Lower leg skin (tissue), 4 donors: ENCODE results near the gene SRPRB. TPM values are rescaled to one million over a fixed set of nuclear protein-coding genes. Genes with fewer than 3 reads are reported as not detected.

Source experiments
- DNase-seq, 2 donors: peaks; one replicate each; pipeline ENCODE4 v3.0.0-alpha.2; 2019; ENCODE audit warnings: low spot score in 2 of 2
- H3K4me3 ChIP-seq: fragments of 200-600 bp; sonication (generic); 2 replicates; pipeline ENCODE4 v1.5.1; 2017; ENCODE audit warnings: mild to moderate bottlenecking, low read depth; ENCODE audit not compliant: poor library complexity, severe bottlenecking
- CTCF ChIP-seq, 3 donors: fragments of 450-650 bp; IDR thresholded peaks; one replicate each; pipeline ENCODE4 v1.5.1; 2016; ENCODE audit warnings: antibody characterized with exemption in 3 of 3, mild to moderate bottlenecking in 3 of 3, moderate library complexity in 2 of 3
- POLR2A ChIP-seq, 2 donors: fragments of 450-650 bp; IDR thresholded peaks; one replicate each; pipeline ENCODE4 v1.6.1; 2016 to 2017; ENCODE audit warnings: antibody characterized with exemption in 2 of 2, mild to moderate bottlenecking in 1 of 2, moderate library complexity in 1 of 2
- WGBS, 2 donors: methylation state at CpG; one replicate each; pipeline ENCODE4 v1.1.5; 2018; 5-methylcytosine and 5-hydroxymethylcytosine counted together
- intact Hi-C: fragments of 100-400 bp; cut with DNase I; formaldehyde crosslinking; loops from one replicate; pipeline ENCODE4 v1.15.0; 2023; ENCODE audit warnings: low total_unique reads
- total RNA-seq, 4 donors: library from RNA; depleted of rRNA; stranded (reverse); fragments of >200 nt; gene quantifications; one replicate each; pipeline ENCODE4 v1.1.0, GENCODE V29; 2016

SRPRB gene
- total RNA-seq, 4 donors from 2014 or later = 20.0 to 25.6 (median 20.7) TPM

GRCh38 chr3:133834621-133835417, 29.2 kb downstream of the SRPRB start:
- intact Hi-C loops = no loop called here
- no peak overlapping the region for H3K4me3 ChIP-seq
- peak in 1 of 2 donors; percentile 61 for DNase-seq
- TF ChIP-seq CTCF (IDR thresholded peaks at IDR 0.05) (no peak), POLR2A (IDR thresholded peaks at IDR 0.05) (no peak)
- 94 to 95% methylated on average over 14 of the region's 14 CpGs for WGBS, 2 donors

- DNase-seq = no peak
- intact Hi-C loops = no loop called here
- WGBS, 2 donors = 91 to 96% methylated on average over 3 of the region's 3 CpGs
- TF ChIP-seq POLR2A (IDR thresholded peaks at IDR 0.05) (no peak), CTCF (IDR thresholded peaks at IDR 0.05) (no peak)
- no peak overlapping the region for H3K4me3 ChIP-seq
These were observed 29.8 kb downstream of the SRPRB start for GRCh38 chr3:133835418-133835743.

- peak in 1 of 2 donors; percentile 59 for DNase-seq
- WGBS, 2 donors = 88 to 97% methylated on average over 3 to 4 of the region's 4 CpGs
- intact Hi-C loops = no loop called here
- no peak overlapping the region for H3K4me3 ChIP-seq
- TF ChIP-seq CTCF (IDR thresholded peaks at IDR 0.05) (no peak), POLR2A (IDR thresholded peaks at IDR 0.05) (no peak)
These were observed 30.3 kb downstream of the SRPRB start for GRCh38 chr3:133835961-133836360.

GRCh38 chr3:133836497-133837158, 31.0 kb downstream of the SRPRB start:
- intact Hi-C loops = no loop called here
- peak in 1 of 2 donors; percentile 56 for DNase-seq
- TF ChIP-seq POLR2A (IDR thresholded peaks at IDR 0.05) (no peak), CTCF (IDR thresholded peaks at IDR 0.05) (no peak)
- 77 to 82% methylated on average over 6 of the region's 6 CpGs for WGBS, 2 donors
- H3K4me3 ChIP-seq = no peak overlapping the region

GRCh38 chr3:133837487-133838295, 32.1 kb downstream of the SRPRB start:
- no peak for TF ChIP-seq CTCF (IDR thresholded peaks at IDR 0.05)
- no peak for TF ChIP-seq POLR2A (IDR thresholded peaks at IDR 0.05)
- H3K4me3 ChIP-seq = no peak overlapping the region
- intact Hi-C loops = no loop called here
- 90 to 93% methylated on average over 22 of the region's 22 CpGs for WGBS, 2 donors
- DNase-seq = peak in 1 of 2 donors; percentile 78
